CD4-positive, CD25-positive, alpha-beta regulatory T cell (primary cell): ENCODE results near the gene BARX2. TPM values are rescaled to one million over a fixed set of nuclear protein-coding genes. Genes with fewer than 3 reads are reported as not detected.

ENCODE experiments used
- ATAC-seq, 2 donors: fragments of 150-1000 bp; cut with Tn5 transposase; one replicate each; pipeline ENCODE4 v1.10.0; 2021; ENCODE audit warnings: low read depth in 2 of 2, moderate number of reproducible peaks in 2 of 2, moderate library complexity in 1 of 2
- DNase-seq, 3 donors: peaks; one replicate each; pipeline versions ENCODE4 v3.0.0 to v3.0.0-alpha.2; 2012 to 2022; ENCODE audit warnings: mixed read lengths in 1 of 3
- H3K27ac ChIP-seq: one replicate; pipeline ENCODE4 v1.7.0; 2013; ENCODE audit warnings: mild to moderate bottlenecking, low read length; ENCODE audit not compliant: insufficient read depth, poor library complexity, severe bottlenecking
- H3K27me3 ChIP-seq: one replicate; pipeline ENCODE4 v1.7.0; 2013; ENCODE audit warnings: low read length; ENCODE audit not compliant: control insufficient read depth, insufficient read depth
- H3K36me3 ChIP-seq: one replicate; pipeline ENCODE4 v1.7.0; 2013; ENCODE audit warnings: mild to moderate bottlenecking, low read length, moderate library complexity; ENCODE audit not compliant: control insufficient read depth, insufficient read depth
- H3K4me1 ChIP-seq: 2 replicates; pipeline ENCODE4 v1.7.0; 2013; ENCODE audit warnings: mild to moderate bottlenecking, low read length; ENCODE audit not compliant: insufficient read depth, control insufficient read depth, poor library complexity, severe bottlenecking
- H3K4me3 ChIP-seq: one replicate; pipeline ENCODE4 v1.7.0; 2013; ENCODE audit warnings: low read depth, mild to moderate bottlenecking, low read length, moderate library complexity
- H3K9me3 ChIP-seq, 2 experiments: 1 replicate in 1 of 2; 2 replicates in 1 of 2; pipeline ENCODE4 v1.7.0; 2013; ENCODE audit warnings: low read length in 2 of 2, mild to moderate bottlenecking in 1 of 2, moderate library complexity in 1 of 2; ENCODE audit not compliant: control insufficient read depth in 2 of 2
- H3K27ac Mint-ChIP-seq, 3 donors: one replicate each; pipeline ENCODE4 v1.8.0; 2020 to 2022; ENCODE audit warnings: mild to moderate bottlenecking in 3 of 3, mixed read lengths in 3 of 3, moderate library complexity in 2 of 3
- H3K27me3 Mint-ChIP-seq: one replicate; pipeline ENCODE4 v1.8.0; 2022; ENCODE audit warnings: mild to moderate bottlenecking, mixed read lengths
- H3K36me3 Mint-ChIP-seq: one replicate; pipeline ENCODE4 v1.8.0; 2020; ENCODE audit warnings: mixed read lengths
- H3K4me1 Mint-ChIP-seq, 4 donors: one replicate each; pipeline ENCODE4 v1.8.0; 2020 to 2022; ENCODE audit warnings: mixed read lengths in 4 of 4, mild to moderate bottlenecking in 1 of 4
- H3K4me3 Mint-ChIP-seq, 4 donors: one replicate each; pipeline ENCODE4 v1.8.0; 2020 to 2022; ENCODE audit warnings: mild to moderate bottlenecking in 4 of 4, mixed read lengths in 4 of 4, moderate library complexity in 3 of 4
- H3K9me3 Mint-ChIP-seq, 7 donors: one replicate each; pipeline ENCODE4 v1.8.0; 2020 to 2022; ENCODE audit warnings: mixed read lengths in 7 of 7, mild to moderate bottlenecking in 3 of 7, moderate library complexity in 2 of 7
- polyA plus RNA-seq, 4 donors: library from polyadenylated mRNA; unstranded; fragments of 300-500 nt; fragmentation: Illumina TruSeq; gene quantifications; one replicate each; pipeline ENCODE4 v1.2.3, GENCODE V29; 2021
- total RNA-seq: library from RNA; stranded (reverse); gene quantifications from one replicate; pipeline ENCODE4 v1.2.3, GENCODE V29; 2022

Gene BARX2
- total and polyA plus RNA-seq, 5 donors from 2014 or later = not detected

GRCh38 chr11:129384415-129384814 lies 8.8 kb downstream of the BARX2 start:
- Mint-ChIP-seq H3K36me3 (no peaks in the 10 kb centered on the region), H3K27me3 (peaks cover 12% of the 10 kb centered on the region), H3K9me3 (peaks cover 0 to 1% (median 0%) of the 10 kb centered on the region in 7 donors), H3K4me3 (no peak overlapping the region), H3K27ac (no peak overlapping the region), H3K4me1 (no peaks in the 10 kb centered on the region)
- no peaks in the 10 kb centered on the region for H3K36me3 ChIP-seq
- no peaks in the 10 kb centered on the region for H3K9me3 ChIP-seq
- H3K27ac ChIP-seq = no peak overlapping the region
- ATAC-seq (no peak), DNase-seq (no peak)
- no peaks in the 10 kb centered on the region for H3K4me1 ChIP-seq
- no peak overlapping the region for H3K4me3 ChIP-seq
- peaks cover 2% of the 10 kb centered on the region for H3K27me3 ChIP-seq

- Mint-ChIP-seq H3K4me3 (no peak overlapping the region), H3K27ac (no peak overlapping the region), H3K9me3 (peaks cover 0 to 1% (median 0%) of the 10 kb centered on the region in 7 donors), H3K4me1 (no peaks in the 10 kb centered on the region), H3K27me3 (peaks cover 12% of the 10 kb centered on the region), H3K36me3 (no peaks in the 10 kb centered on the region)
- ATAC-seq (no peak), DNase-seq (no peak)
- Histone ChIP-seq H3K9me3 (no peaks in the 10 kb centered on the region), H3K27ac (no peak overlapping the region), H3K4me1 (no peaks in the 10 kb centered on the region), H3K4me3 (no peak overlapping the region), H3K36me3 (no peaks in the 10 kb centered on the region), H3K27me3 (peaks cover 2% of the 10 kb centered on the region)
These were observed 10.2 kb downstream of the BARX2 start for GRCh38 chr11:129385801-129386200.

GRCh38 chr11:129386795-129387397 lies 11.2 kb downstream of the BARX2 start:
- Mint-ChIP-seq H3K9me3 (no peaks in the 10 kb centered on the region), H3K4me1 (no peaks in the 10 kb centered on the region), H3K27me3 (peaks cover 4% of the 10 kb centered on the region), H3K36me3 (no peaks in the 10 kb centered on the region), H3K4me3 (peak overlapping the region in 1 of 4 donors; percentile 23), H3K27ac (no peak overlapping the region)
- DNase-seq (no peak), ATAC-seq (no peak)
- no peaks in the 10 kb centered on the region for H3K9me3 ChIP-seq
- no peak overlapping the region for H3K27ac ChIP-seq
- H3K4me1 ChIP-seq = no peaks in the 10 kb centered on the region
- H3K27me3 ChIP-seq = peaks cover 2% of the 10 kb centered on the region
- H3K36me3 ChIP-seq = no peaks in the 10 kb centered on the region
- no peak overlapping the region for H3K4me3 ChIP-seq

GRCh38 chr11:129387434-129387833 lies 11.8 kb downstream of the BARX2 start:
- H3K4me3 ChIP-seq = no peak overlapping the region
- Mint-ChIP-seq H3K4me3 (peak overlapping the region in 1 of 4 donors; percentile 23), H3K36me3 (no peaks in the 10 kb centered on the region), H3K27me3 (peaks cover 4% of the 10 kb centered on the region), H3K9me3 (no peaks in the 10 kb centered on the region), H3K27ac (no peak overlapping the region), H3K4me1 (no peaks in the 10 kb centered on the region)
- no peaks in the 10 kb centered on the region for H3K36me3 ChIP-seq
- no peak for ATAC-seq
- no peaks in the 10 kb centered on the region for H3K4me1 ChIP-seq
- DNase-seq = no peak
- H3K27me3 ChIP-seq = peaks cover 2% of the 10 kb centered on the region
- H3K9me3 ChIP-seq = no peaks in the 10 kb centered on the region
- no peak overlapping the region for H3K27ac ChIP-seq

GRCh38 chr11:129388824-129389223 lies 13.2 kb downstream of the BARX2 start:
- ATAC-seq (no peak), DNase-seq (no peak)
- no peak overlapping the region for H3K4me3 ChIP-seq
- no peaks in the 10 kb centered on the region for H3K36me3 ChIP-seq
- H3K27ac ChIP-seq = no peak overlapping the region
- peaks cover 4% of the 10 kb centered on the region for H3K27me3 Mint-ChIP-seq
- no peak overlapping the region for H3K4me3 Mint-ChIP-seq
- H3K4me1 ChIP-seq = no peaks in the 10 kb centered on the region
- H3K27ac Mint-ChIP-seq = no peak overlapping the region
- H3K27me3 ChIP-seq = no peaks in the 10 kb centered on the region
- no peaks in the 10 kb centered on the region for H3K9me3 Mint-ChIP-seq
- H3K4me1 Mint-ChIP-seq = no peaks in the 10 kb centered on the region
- no peaks in the 10 kb centered on the region for H3K9me3 ChIP-seq
- H3K36me3 Mint-ChIP-seq = no peaks in the 10 kb centered on the region

GRCh38 chr11:129390303-129390821 lies 14.7 kb downstream of the BARX2 start:
- peaks cover 4% of the 10 kb centered on the region for H3K27me3 Mint-ChIP-seq
- no peaks in the 10 kb centered on the region for H3K4me1 ChIP-seq
- ATAC-seq (no peak), DNase-seq (no peak)
- no peaks in the 10 kb centered on the region for H3K36me3 ChIP-seq
- H3K9me3 ChIP-seq = no peaks in the 10 kb centered on the region
- H3K9me3 Mint-ChIP-seq = no peaks in the 10 kb centered on the region
- no peaks in the 10 kb centered on the region for H3K4me1 Mint-ChIP-seq
- H3K27ac ChIP-seq = no peak overlapping the region
- H3K4me3 ChIP-seq = no peak overlapping the region
- no peaks in the 10 kb centered on the region for H3K36me3 Mint-ChIP-seq
- H3K27ac Mint-ChIP-seq = no peak overlapping the region
- no peaks in the 10 kb centered on the region for H3K27me3 ChIP-seq
- H3K4me3 Mint-ChIP-seq = no peak overlapping the region

- no peaks in the 10 kb centered on the region for H3K27me3 ChIP-seq
- no peaks in the 10 kb centered on the region for H3K36me3 ChIP-seq
- Mint-ChIP-seq H3K4me3 (no peak overlapping the region), H3K27me3 (peaks cover 8% of the 10 kb centered on the region), H3K27ac (no peak overlapping the region), H3K36me3 (no peaks in the 10 kb centered on the region), H3K9me3 (no peaks in the 10 kb centered on the region), H3K4me1 (no peaks in the 10 kb centered on the region)
- H3K9me3 ChIP-seq = no peaks in the 10 kb centered on the region
- ATAC-seq (no peak), DNase-seq (no peak)
- no peak overlapping the region for H3K4me3 ChIP-seq
- H3K4me1 ChIP-seq = no peaks in the 10 kb centered on the region
- H3K27ac ChIP-seq = no peak overlapping the region
These were observed 15.7 kb downstream of the BARX2 start for GRCh38 chr11:129391360-129391759.

GRCh38 chr11:129391821-129392220 lies 16.2 kb downstream of the BARX2 start:
- ATAC-seq (no peak), DNase-seq (no peak)
- Mint-ChIP-seq H3K4me3 (no peak overlapping the region), H3K9me3 (no peaks in the 10 kb centered on the region), H3K27ac (no peak overlapping the region), H3K27me3 (peaks cover 8% of the 10 kb centered on the region), H3K4me1 (no peaks in the 10 kb centered on the region), H3K36me3 (no peaks in the 10 kb centered on the region)
- H3K36me3 ChIP-seq = no peaks in the 10 kb centered on the region
- no peaks in the 10 kb centered on the region for H3K4me1 ChIP-seq
- H3K27ac ChIP-seq = no peak overlapping the region
- no peak overlapping the region for H3K4me3 ChIP-seq
- no peaks in the 10 kb centered on the region for H3K27me3 ChIP-seq
- no peaks in the 10 kb centered on the region for H3K9me3 ChIP-seq
